IPS DF 6.9 (cell line): ENCODE measurements around the gene ATP6V0D1.

Experiments
- DNase-seq: peaks from one replicate; pipeline ENCODE4 v3.0.0-alpha.2; 2013; ENCODE audit warnings: low read depth, low spot score
- H3K27ac ChIP-seq: one replicate; pipeline ENCODE4 v1.5.1; 2013; ENCODE audit warnings: low read length, control low read depth
- H3K27me3 ChIP-seq: 2 replicates; pipeline ENCODE4 v1.6.1; 2013; ENCODE audit warnings: mild to moderate bottlenecking, low read length; ENCODE audit not compliant: control insufficient read depth, insufficient read depth
- H3K36me3 ChIP-seq: 2 replicates; pipeline ENCODE4 v1.6.1; 2013; ENCODE audit warnings: low read length; ENCODE audit not compliant: control insufficient read depth, insufficient read depth
- H3K4me1 ChIP-seq: 2 replicates; pipeline ENCODE4 v1.6.1; 2013; ENCODE audit warnings: low read length; ENCODE audit not compliant: control insufficient read depth, insufficient read depth
- H3K4me3 ChIP-seq: 2 replicates; pipeline ENCODE4 v1.5.1; 2013; ENCODE audit warnings: mild to moderate bottlenecking, low read length
- H3K9me3 ChIP-seq: 2 replicates; pipeline ENCODE4 v1.6.1; 2013; ENCODE audit warnings: low read length, inconsistent platforms; ENCODE audit not compliant: control insufficient read depth, insufficient read depth
- WGBS: extraction: QIAGEN DNeasy Blood & Tissue Kit; methylation state at CpG from one replicate; pipeline ENCODE4 v1.1.7; 2013; ENCODE audit warnings: mixed read lengths, missing lambda C conversion rate; ENCODE audit not compliant: insufficient read length, insufficient coverage; 5-methylcytosine and 5-hydroxymethylcytosine counted together

Gene ATP6V0D1

GRCh38 chr16:67392301-67393059, 88.5 kb downstream of the ATP6V0D1 start:
- DNase-seq = no peak
- peaks cover 10% of the 10 kb centered on the region for H3K4me1 ChIP-seq
- H3K36me3 ChIP-seq = no peaks in the 10 kb centered on the region
- no peak overlapping the region for H3K4me3 ChIP-seq
- H3K9me3 ChIP-seq = no peaks in the 10 kb centered on the region
- WGBS = no CpG with 5 or more reads among the region's 18 CpGs
- H3K27me3 ChIP-seq = peaks cover 29% of the 10 kb centered on the region
- no peak overlapping the region for H3K27ac ChIP-seq

- H3K27me3 ChIP-seq = peaks cover 29% of the 10 kb centered on the region
- DNase-seq = no peak
- H3K36me3 ChIP-seq = no peaks in the 10 kb centered on the region
- H3K9me3 ChIP-seq = no peaks in the 10 kb centered on the region
- H3K27ac ChIP-seq = no peak overlapping the region
- WGBS = no CpG with 5 or more reads among the region's 15 CpGs
- peaks cover 10% of the 10 kb centered on the region for H3K4me1 ChIP-seq
- no peak overlapping the region for H3K4me3 ChIP-seq
Measured at GRCh38 chr16:67391424-67392300, 89.3 kb downstream of the ATP6V0D1 start.

GRCh38 chr16:67390816-67391423, 90.0 kb downstream of the ATP6V0D1 start:
- H3K27me3 ChIP-seq = peaks cover 29% of the 10 kb centered on the region

GRCh38 chr16:67389911-67390815, 90.8 kb downstream of the ATP6V0D1 start:
- DNase-seq = no peak
- WGBS = no CpG with 5 or more reads among the region's 27 CpGs
- Histone ChIP-seq H3K9me3 (no peaks in the 10 kb centered on the region), H3K27me3 (peaks cover 24% of the 10 kb centered on the region), H3K27ac (no peak overlapping the region), H3K4me1 (peaks cover 4% of the 10 kb centered on the region), H3K36me3 (no peaks in the 10 kb centered on the region), H3K4me3 (no peak overlapping the region)

More at GRCh38 chr16:67390816-67391423, 90.0 kb downstream of the ATP6V0D1 start:
- DNase-seq = no peak
- no CpG with 5 or more reads among the region's 11 CpGs for WGBS
- Histone ChIP-seq H3K4me1 (peaks cover 8% of the 10 kb centered on the region), H3K27ac (no peak overlapping the region), H3K4me3 (no peak overlapping the region), H3K9me3 (no peaks in the 10 kb centered on the region), H3K36me3 (no peaks in the 10 kb centered on the region)

- no peaks in the 10 kb centered on the region for H3K9me3 ChIP-seq
- WGBS = no CpG with 5 or more reads among the region's 2 CpGs
- peaks cover 4% of the 10 kb centered on the region for H3K4me1 ChIP-seq
Measured at GRCh38 chr16:67388591-67388990, 92.4 kb downstream of the ATP6V0D1 start.

GRCh38 chr16:67388191-67388590, 92.8 kb downstream of the ATP6V0D1 start:
- Histone ChIP-seq H3K9me3 (no peaks in the 10 kb centered on the region), H3K36me3 (no peaks in the 10 kb centered on the region), H3K27me3 (peaks cover 8% of the 10 kb centered on the region; the same call in 1 of the 2 replicates), H3K4me3 (no peak overlapping the region), H3K4me1 (peaks cover 4% of the 10 kb centered on the region), H3K27ac (no peak overlapping the region)
- DNase-seq = no peak
- WGBS = no CpG with 5 or more reads among the region's 8 CpGs

More at GRCh38 chr16:67388591-67388990, 92.4 kb downstream of the ATP6V0D1 start:
- no peak overlapping the region for H3K4me3 ChIP-seq
- no peak overlapping the region for H3K27ac ChIP-seq
- no peak for DNase-seq
- H3K27me3 ChIP-seq = peaks cover 9% of the 10 kb centered on the region; the same call in 1 of the 2 replicates
- no peaks in the 10 kb centered on the region for H3K36me3 ChIP-seq
